ENCODE results near the gene FHIT.

- TF ChIP-seq POLR2A (IDR thresholded peaks at IDR 0.05) (no peak), POLR2AphosphoS5 (IDR thresholded peaks at IDR 0.05) (no peak)
- TF ChIP-seq, protein P1, sequence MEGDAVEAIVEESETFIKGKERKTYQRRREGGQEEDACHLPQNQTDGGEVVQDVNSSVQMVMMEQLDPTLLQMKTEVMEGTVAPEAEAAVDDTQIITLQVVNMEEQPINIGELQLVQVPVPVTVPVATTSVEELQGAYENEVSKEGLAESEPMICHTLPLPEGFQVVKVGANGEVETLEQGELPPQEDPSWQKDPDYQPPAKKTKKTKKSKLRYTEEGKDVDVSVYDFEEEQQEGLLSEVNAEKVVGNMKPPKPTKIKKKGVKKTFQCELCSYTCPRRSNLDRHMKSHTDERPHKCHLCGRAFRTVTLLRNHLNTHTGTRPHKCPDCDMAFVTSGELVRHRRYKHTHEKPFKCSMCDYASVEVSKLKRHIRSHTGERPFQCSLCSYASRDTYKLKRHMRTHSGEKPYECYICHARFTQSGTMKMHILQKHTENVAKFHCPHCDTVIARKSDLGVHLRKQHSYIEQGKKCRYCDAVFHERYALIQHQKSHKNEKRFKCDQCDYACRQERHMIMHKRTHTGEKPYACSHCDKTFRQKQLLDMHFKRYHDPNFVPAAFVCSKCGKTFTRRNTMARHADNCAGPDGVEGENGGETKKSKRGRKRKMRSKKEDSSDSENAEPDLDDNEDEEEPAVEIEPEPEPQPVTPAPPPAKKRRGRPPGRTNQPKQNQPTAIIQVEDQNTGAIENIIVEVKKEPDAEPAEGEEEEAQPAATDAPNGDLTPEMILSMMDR (IDR thresholded peaks at IDR 0.05) = no peak
Observed at GRCh38 chr3:61073566-61074165, 177.6 kb downstream of the FHIT start.

Measured in suprapubic skin (tissue), 4 donors.